ENCODE data around the gene DNALI1.

GRCh38 chr1:37564892-37565291 is 8.2 kb downstream of the DNALI1 start:
- no peak for TF ChIP-seq POLR2AphosphoS5 (IDR thresholded peaks at IDR 0.05; ENCODE audit: borderline replicate concordance, low read depth, low read length)
- no peak for TF ChIP-seq EZH2 (IDR thresholded peaks at IDR 0.05)
- TF ChIP-seq FOXP2 (optimal IDR thresholded peaks at IDR 0.05; ENCODE audit: control extremely low read depth, extremely low read length, insufficient read depth), result no peak
